Breast epithelium (tissue), 3 donors: Measurements from ENCODE around the gene DSN1.

ENCODE experiments used
- CTCF ChIP-seq, 3 donors: fragments of 450-650 bp; IDR thresholded peaks; one replicate each; pipeline ENCODE4 v1.5.1; 2016 to 2017; ENCODE audit warnings: antibody characterized with exemption in 3 of 3, mild to moderate bottlenecking in 3 of 3, moderate library complexity in 3 of 3
- POLR2A ChIP-seq: fragments of 450-650 bp; IDR thresholded peaks from one replicate; pipeline ENCODE4 v1.6.1; 2016; ENCODE audit warnings: antibody characterized with exemption, mild to moderate bottlenecking, moderate library complexity
- POLR2AphosphoS5 ChIP-seq, 3 donors: sonication (generic); formaldehyde crosslinking; IDR thresholded peaks; one replicate each; pipeline ENCODE4 v1.6.1; 2017; ENCODE audit warnings: antibody characterized with exemption in 3 of 3

DNA sequence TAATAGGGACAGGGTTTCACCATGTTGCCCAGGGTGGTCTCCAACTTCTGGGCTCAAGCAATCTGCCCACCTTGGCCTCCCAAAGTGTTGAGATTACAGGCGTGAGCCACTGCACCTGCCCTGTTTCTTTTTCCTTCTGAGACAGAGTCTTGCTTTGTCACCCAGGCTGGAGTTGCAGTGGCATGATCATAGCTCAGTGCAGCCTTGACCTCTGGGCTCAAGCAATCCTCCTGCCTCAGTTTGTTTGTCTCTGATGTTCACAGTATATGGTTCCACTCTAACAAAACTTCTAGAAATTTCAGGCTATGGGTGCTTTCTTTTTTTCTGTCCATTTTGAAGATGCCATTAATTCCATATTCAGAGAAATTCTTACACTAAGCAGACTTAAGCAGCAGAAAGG lies 60.8 kb downstream of the DSN1 start:
- TF ChIP-seq CTCF (IDR thresholded peaks at IDR 0.05) (no peak), POLR2AphosphoS5 (IDR thresholded peaks at IDR 0.05) (no peak), POLR2A (no peak)
